Endothelial cell of umbilical vein (primary cell): ENCODE measurements around the gene SLC38A10.

ENCODE experiments used
- CTCF ChIP-seq, 2 donors: IDR thresholded peaks; 1 replicate in 1 of 2; 2 replicates in 1 of 2; pipeline ENCODE4 v1.5.1; 2011; ENCODE audit warnings: low read length in 2 of 2, mild to moderate bottlenecking in 2 of 2, moderate library complexity in 2 of 2, control low read depth in 1 of 2, inconsistent platforms in 1 of 2, low read depth in 1 of 2; ENCODE audit not compliant: insufficient read depth in 1 of 2; ENCODE audit errors: extremely low read depth in 1 of 2
- EZH2 ChIP-seq: IDR thresholded peaks from 2 replicates; pipeline ENCODE4 v1.6.1; 2012; ENCODE audit warnings: borderline replicate concordance, low read depth, mild to moderate bottlenecking, moderate library complexity, low read length, inconsistent platforms; ENCODE audit not compliant: severe bottlenecking
- FOS ChIP-seq: IDR thresholded peaks from 2 replicates; pipeline ENCODE4 v1.6.1; 2011; ENCODE audit warnings: mild to moderate bottlenecking, low read length, moderate library complexity, borderline replicate concordance; ENCODE audit not compliant: insufficient read depth
- GATA2 ChIP-seq: IDR thresholded peaks from 2 replicates; pipeline ENCODE4 v1.7.0; 2011; ENCODE audit warnings: low read depth, mild to moderate bottlenecking, moderate library complexity, mixed read lengths, low read length; ENCODE audit not compliant: insufficient read length, insufficient read depth
- POLR2A ChIP-seq: IDR thresholded peaks from 2 replicates; pipeline ENCODE4 v1.6.1; 2012; ENCODE audit warnings: low read depth, mild to moderate bottlenecking, control low read depth, low read length
- POLR2AphosphoS5 ChIP-seq: IDR thresholded peaks from 2 replicates; pipeline ENCODE4 v1.6.1; 2012; ENCODE audit warnings: low read depth, mild to moderate bottlenecking, control low read depth, low read length, moderate library complexity; ENCODE audit not compliant: insufficient read depth

GRCh38 chr17:81199482-81199830 is 95.7 kb downstream of the SLC38A10 start:
- TF ChIP-seq FOS = no peak
- TF ChIP-seq CTCF (IDR thresholded peaks at IDR 0.05; ENCODE audit: extremely low read depth in 1 of 2, insufficient read depth in 1 of 2, low read depth in 1 of 2, low read length in 2 of 2) = no peak
- TF ChIP-seq EZH2 = no peak
- TF ChIP-seq POLR2AphosphoS5 = no peak
- no peak for TF ChIP-seq POLR2A
- TF ChIP-seq GATA2 = no peak
